ENCODE results near the gene JUNB.

Gene JUNB

GRCh38 chr19:12767150-12767549 lies 24.1 kb upstream of the JUNB start:
- no peak for TF ChIP-seq CTCF (IDR thresholded peaks at IDR 0.05)

GRCh38 chr19:12767666-12768065 lies 23.6 kb upstream of the JUNB start:
- no peak for TF ChIP-seq CTCF (IDR thresholded peaks at IDR 0.05)

- no peak for TF ChIP-seq CTCF (IDR thresholded peaks at IDR 0.05)
Measured at GRCh38 chr19:12769689-12770088, 21.6 kb upstream of the JUNB start.

GRCh38 chr19:12770922-12771321 lies 20.4 kb upstream of the JUNB start:
- TF ChIP-seq CTCF (IDR thresholded peaks at IDR 0.05): no peak

- TF ChIP-seq CTCF (IDR thresholded peaks at IDR 0.05): no peak
Measured at GRCh38 chr19:12772323-12772722, 19.0 kb upstream of the JUNB start.

GRCh38 chr19:12773571-12773970 lies 17.7 kb upstream of the JUNB start:
- TF ChIP-seq CTCF (IDR thresholded peaks at IDR 0.05): peak; percentile 24; the same call in 1 of the 2 replicates

- no peak for TF ChIP-seq CTCF (IDR thresholded peaks at IDR 0.05)
Measured at GRCh38 chr19:12774588-12775555, 16.4 kb upstream of the JUNB start, which contains the start of gene HOOK2. TSS of gene HOOK2 (minus strand) at chr19:12775552. CDS start at chr19:12775449, 103 bp downstream.
